GM23248 (cell line): ENCODE measurements around the gene CAMTA1. TPM values are rescaled to one million over a fixed set of nuclear protein-coding genes. Genes with fewer than 3 reads are reported as not detected.

ENCODE experiments used
- DNase-seq: peaks from one replicate; pipeline ENCODE4 v3.0.0-alpha.2; 2015
- H2AFZ ChIP-seq: fragments of 200-600 bp; sonication (generic); 2 replicates; pipeline ENCODE4 v1.6.1; 2016; ENCODE audit warnings: antibody characterized with exemption
- H3F3A ChIP-seq: fragments of 200-600 bp; sonication (generic); 2 replicates; pipeline ENCODE4 v1.6.1; 2016; ENCODE audit warnings: mild to moderate bottlenecking, antibody characterized with exemption, mixed run types; ENCODE audit not compliant: insufficient read depth
- H3K27ac ChIP-seq: fragments of 200-600 bp; sonication (generic); 2 replicates; pipeline ENCODE4 v1.5.1; 2016; ENCODE audit warnings: mild to moderate bottlenecking
- H3K27me3 ChIP-seq: fragments of 200-600 bp; sonication (generic); replicated peaks from 2 replicates; pipeline ENCODE4 v1.6.1; 2016; ENCODE audit warnings: mild to moderate bottlenecking; ENCODE audit not compliant: insufficient read depth
- H3K36me3 ChIP-seq: fragments of 200-600 bp; sonication (generic); 2 replicates; pipeline ENCODE4 v1.6.1; 2016; ENCODE audit warnings: low read depth, mild to moderate bottlenecking
- H3K4me1 ChIP-seq: fragments of 200-600 bp; sonication (generic); 2 replicates; pipeline ENCODE4 v1.6.1; 2016; ENCODE audit warnings: mild to moderate bottlenecking; ENCODE audit not compliant: insufficient read depth
- H3K4me2 ChIP-seq: fragments of 200-600 bp; sonication (generic); one replicate; pipeline ENCODE4 v1.6.1; 2016; ENCODE audit warnings: mild to moderate bottlenecking; ENCODE audit not compliant: unreplicated experiment
- H3K4me3 ChIP-seq: fragments of 200-600 bp; sonication (generic); 2 replicates; pipeline ENCODE4 v1.5.1; 2016; ENCODE audit warnings: mild to moderate bottlenecking
- H3K79me2 ChIP-seq: fragments of 200-600 bp; sonication (generic); 2 replicates; pipeline ENCODE4 v1.6.1; 2016; ENCODE audit warnings: mild to moderate bottlenecking; ENCODE audit not compliant: insufficient read depth
- H3K9ac ChIP-seq: fragments of 200-600 bp; sonication (generic); 2 replicates; pipeline ENCODE4 v1.6.1; 2016; ENCODE audit warnings: mild to moderate bottlenecking
- H3K9me2 ChIP-seq: fragments of 200-600 bp; sonication (generic); 2 replicates; pipeline ENCODE4 v1.6.1; 2016; ENCODE audit warnings: mixed run types, mild to moderate bottlenecking, moderate library complexity; ENCODE audit not compliant: insufficient read depth
- H3K9me3 ChIP-seq: fragments of 200-600 bp; sonication (generic); one replicate; pipeline ENCODE4 v1.6.1; 2017; ENCODE audit warnings: low read depth
- H4K20me1 ChIP-seq: fragments of 200-600 bp; sonication (generic); 2 replicates; pipeline ENCODE4 v1.6.0; 2016; ENCODE audit not compliant: insufficient read depth
- EZH2 ChIP-seq: fragments of 200-600 bp; sonication (generic); IDR thresholded peaks from 2 replicates; pipeline ENCODE4 v1.6.1; 2018; ENCODE audit warnings: antibody characterized with exemption, mild to moderate bottlenecking; ENCODE audit not compliant: insufficient read depth, poor library complexity, severe bottlenecking
- EZH2phosphoT487 ChIP-seq: fragments of 200-600 bp; sonication (generic); IDR thresholded peaks from 2 replicates; pipeline ENCODE4 v1.6.1; 2018; ENCODE audit warnings: antibody characterized with exemption, moderate library complexity, mild to moderate bottlenecking, low read depth; ENCODE audit not compliant: insufficient read depth
- WGBS, 2 experiments: methylation state at CpG; one replicate each; pipeline ENCODE4 v1.1.6; 2015 to 2017; ENCODE audit warnings: low lambda C conversion rate in 2 of 2, low coverage in 1 of 2; ENCODE audit errors: missing lambda C conversion rate in 2 of 2; 5-methylcytosine and 5-hydroxymethylcytosine counted together
- in situ Hi-C: fragments of 300-500 bp; cut with MboI; formaldehyde crosslinking; loops from 2 replicates; pipeline ENCODE4 v1.15.0; 2020
- polyA plus RNA-seq: library from polyadenylated mRNA; unstranded; fragments of >200 nt; fragmentation: Nextera tagmentation; extraction: Ambion mirVana; gene quantifications from 2 replicates; pipeline ENCODE4 v1.2.1, GENCODE V29; 2016
- small RNA-seq: library from RNA; depleted of rRNA; stranded (forward); fragments of <200 nt; gene quantifications from one replicate; pipeline ENCODE3, GENCODE V24; 2014; ENCODE audit warnings: low read depth, low replicate concordance
- total RNA-seq: library from RNA; depleted of rRNA; stranded (reverse); fragments of >200 nt; shearing (Covaris generic); gene quantifications from 2 replicates; pipeline ENCODE4 v1.2.3, GENCODE V29; 2014; rRNA removed

CAMTA1 gene
- total and polyA plus RNA-seq, 2 experiments from 2014 or later = 50.1 to 165 TPM

GRCh38 chr1:7811476-7811875, 1026.2 kb downstream of the CAMTA1 start:
- H3K36me3 ChIP-seq = peaks cover 13% of the 10 kb centered on the region; the same call in 1 of the 2 replicates
- H3K9me2 ChIP-seq = no peaks in the 10 kb centered on the region
- H2AFZ ChIP-seq = no peak overlapping the region
- no peaks in the 10 kb centered on the region for H3K79me2 ChIP-seq
- no peak overlapping the region for H3K4me2 ChIP-seq
- no peaks in the 10 kb centered on the region for H3K9me3 ChIP-seq
- 0 out of 2 replicates have a peak, but pooled peaks cover 7% of the 10 kb centered on the region for H3K4me1 ChIP-seq
- no peak overlapping the region for H3K4me3 ChIP-seq
- DNase-seq = no peak
- in situ Hi-C loops = no loop called here
- H4K20me1 ChIP-seq = no peaks in the 10 kb centered on the region
- no peaks in the 10 kb centered on the region for H3K27me3 ChIP-seq
- H3K27ac ChIP-seq = no peak overlapping the region
- TF ChIP-seq EZH2 = no peak
- TF ChIP-seq EZH2phosphoT487 = no peak
- H3F3A ChIP-seq = 0 out of 2 replicates have a peak, but pooled peaks cover 5% of the 10 kb centered on the region
- 90 to 92% methylated on average over 6 of the region's 6 CpGs for WGBS, 2 experiments
- no peak overlapping the region for H3K9ac ChIP-seq

GRCh38 chr1:7813677-7814373, 1028.6 kb downstream of the CAMTA1 start:
- 89 to 96% methylated on average over 3 of the region's 3 CpGs for WGBS, 2 experiments
- no peak overlapping the region for H3K9ac ChIP-seq
- H3F3A ChIP-seq = 0 out of 2 replicates have a peak, but pooled peaks cover 5% of the 10 kb centered on the region
- no peaks in the 10 kb centered on the region for H3K79me2 ChIP-seq
- H3K4me3 ChIP-seq = no peak overlapping the region
- no peaks in the 10 kb centered on the region for H3K9me2 ChIP-seq
- in situ Hi-C loops = no loop called here
- DNase-seq = no peak
- peaks cover 13% of the 10 kb centered on the region; the same call in 1 of the 2 replicates for H3K36me3 ChIP-seq
- no peak overlapping the region for H3K27ac ChIP-seq
- 0 out of 2 replicates have a peak, but pooled peaks cover 7% of the 10 kb centered on the region for H3K4me1 ChIP-seq
- no peak overlapping the region for H3K4me2 ChIP-seq
- H2AFZ ChIP-seq = no peak overlapping the region
- TF ChIP-seq EZH2 (no peak), EZH2phosphoT487 (no peak)
- H3K9me3 ChIP-seq = no peaks in the 10 kb centered on the region
- H3K27me3 ChIP-seq = no peaks in the 10 kb centered on the region
- no peaks in the 10 kb centered on the region for H4K20me1 ChIP-seq

Small RNA genes lying within 50 kb of the gene (small RNA-seq; reads per million reads assigned to genes)
- gene AL359881.1 (not detected), gene AL590128.1 (not detected), gene RNU1-8P (0.93 reads per million, percentile 38 among the genes with 10 or more reads in this experiment)

Other genes with a start within 250 kb of the CAMTA1 start
- 16.6 and 27.8 TPM in 2 replicates for gene NOL9, start 230.9 kb upstream of the CAMTA1 start, total RNA-seq
- gene NOL9, start 230.9 kb upstream of the CAMTA1 start, polyA plus RNA-seq = 13.0 and 15.7 TPM in 2 replicates
- gene TAS1R1, start 230.1 kb upstream of the CAMTA1 start, total RNA-seq = not detected in 2 replicates
- not detected in 2 replicates for gene TAS1R1, start 230.1 kb upstream of the CAMTA1 start, polyA plus RNA-seq
- gene ZBTB48, start 205.5 kb upstream of the CAMTA1 start, total RNA-seq = 16.4 and 31.7 TPM in 2 replicates
- gene ZBTB48, start 205.5 kb upstream of the CAMTA1 start, polyA plus RNA-seq = 11.2 and 15.4 TPM in 2 replicates
- gene KLHL21, start 182.6 kb upstream of the CAMTA1 start, total RNA-seq = 39.3 and 52.9 TPM in 2 replicates
- gene KLHL21, start 182.6 kb upstream of the CAMTA1 start, polyA plus RNA-seq = 16.6 and 17.7 TPM in 2 replicates
- gene PHF13, start 171.7 kb upstream of the CAMTA1 start, total RNA-seq = 21.3 and 21.5 TPM in 2 replicates
- gene PHF13, start 171.7 kb upstream of the CAMTA1 start, polyA plus RNA-seq = 11.2 and 11.6 TPM in 2 replicates
- gene THAP3, start 160.6 kb upstream of the CAMTA1 start, total RNA-seq = 14.5 and 18.8 TPM in 2 replicates
- 19.0 and 19.5 TPM in 2 replicates for gene THAP3, start 160.6 kb upstream of the CAMTA1 start, polyA plus RNA-seq
- 23.4 and 28.9 TPM in 2 replicates for gene DNAJC11, start 83.6 kb upstream of the CAMTA1 start, total RNA-seq
- gene DNAJC11, start 83.6 kb upstream of the CAMTA1 start, polyA plus RNA-seq = 40.6 and 46.9 TPM in 2 replicates